Sigmoid colon (tissue), 7 donors: ENCODE data around the gene MELTF. TPM values are rescaled to one million over a fixed set of nuclear protein-coding genes. Genes with fewer than 3 reads are reported as not detected.

Source experiments
- DNase-seq: peaks from one replicate; pipeline ENCODE4 v3.0.0-alpha.2; 2019
- H3K27ac ChIP-seq, 4 donors: fragments of 200-600 bp; sonication (generic); one replicate each; pipeline ENCODE4 v1.5.1; 2016 to 2019; ENCODE audit warnings: mild to moderate bottlenecking in 1 of 4
- H3K27me3 ChIP-seq, 3 donors: fragments of 200-600 bp; sonication (generic); one replicate each; pipeline ENCODE4 v1.5.1; 2019; ENCODE audit warnings: mild to moderate bottlenecking in 1 of 3
- H3K36me3 ChIP-seq, 4 donors: fragments of 200-600 bp; sonication (generic); one replicate each; pipeline ENCODE4 v1.5.1; 2016 to 2019
- H3K4me1 ChIP-seq, 4 donors: fragments of 200-600 bp; sonication (generic); one replicate each; pipeline ENCODE4 v1.5.1; 2017 to 2019
- H3K4me3 ChIP-seq, 4 donors: fragments of 200-600 bp; sonication (generic); one replicate each; pipeline ENCODE4 v1.5.1; 2017 to 2019; ENCODE audit warnings: mild to moderate bottlenecking in 2 of 4, moderate library complexity in 1 of 4
- H3K9me3 ChIP-seq, 4 donors: fragments of 200-600 bp in 3 of 4; sonication (generic) in 3 of 4; one replicate each; pipeline versions ENCODE4 v1.5.1 to v1.6.1; 2013 to 2019
- CTCF ChIP-seq, 4 experiments: fragments of 450-650 bp in 3 of 4; fragments of 200-600 bp in 1 of 4; IDR thresholded peaks; one replicate each; pipeline ENCODE4 v1.5.1; 2016 to 2019; ENCODE audit warnings: antibody characterized with exemption in 4 of 4, mild to moderate bottlenecking in 3 of 4, moderate library complexity in 2 of 4
- EP300 ChIP-seq, 4 donors: sonication (generic); formaldehyde crosslinking; IDR thresholded peaks; one replicate each; pipeline ENCODE4 v1.6.1; 2017; ENCODE audit warnings: antibody characterized with exemption in 4 of 4
- POLR2A ChIP-seq, 2 donors: fragments of 450-650 bp; IDR thresholded peaks; one replicate each; pipeline ENCODE4 v1.6.1; 2016; ENCODE audit warnings: antibody characterized with exemption in 2 of 2, mild to moderate bottlenecking in 2 of 2, moderate library complexity in 2 of 2
- POLR2AphosphoS5 ChIP-seq, 4 donors: sonication (generic); formaldehyde crosslinking; IDR thresholded peaks; one replicate each; pipeline ENCODE4 v1.6.1; 2017; ENCODE audit warnings: antibody characterized with exemption in 4 of 4
- WGBS, 2 donors: extraction: QIAGEN DNeasy Blood & Tissue Kit; methylation state at CpG; one replicate each; pipeline ENCODE4 v1.1.7; 2013; 5-methylcytosine and 5-hydroxymethylcytosine counted together
- intact Hi-C: fragments of 100-400 bp; cut with DNase I; formaldehyde crosslinking; loops from one replicate; pipeline ENCODE4 v1.15.1; 2023
- polyA plus RNA-seq, 3 donors: library from polyadenylated mRNA; stranded (reverse); fragments of 200-250 nt; gene quantifications; one replicate each; pipeline ENCODE4 v1.2.3, GENCODE V29; 2013
- total RNA-seq, 4 donors: library from RNA; depleted of rRNA; stranded (reverse); fragments of >200 nt; gene quantifications; one replicate each; pipeline ENCODE4 v1.1.0, GENCODE V29; 2016
- donor health status: healthy with polysubstance abuse.
- donor health status: Bipolar disorder and iron deficiency.
- donor health status: healthy.

The MELTF gene
- total and polyA plus RNA-seq, 7 donors: 0.92 to 9.6 (median 2.7) TPM

GRCh38 chr3:196975349-196975748, 54.3 kb downstream of the MELTF start:
- no peak for DNase-seq
- Histone ChIP-seq H3K4me3 (no peak overlapping the region), H3K27ac (no peak overlapping the region), H3K9me3 (no peaks in the 10 kb centered on the region), H3K36me3 (no peaks in the 10 kb centered on the region), H3K4me1 (peaks cover 0 to 8% (median 2%) of the 10 kb centered on the region in 4 donors), H3K27me3 (no peaks in the 10 kb centered on the region)
- intact Hi-C loops: no loop called here
- 72 to 81% methylated on average over 4 of the region's 4 CpGs for WGBS, 2 donors
- TF ChIP-seq CTCF (IDR thresholded peaks at IDR 0.05): no peak
- no peak for TF ChIP-seq POLR2A (IDR thresholded peaks at IDR 0.05)
- TF ChIP-seq EP300 (IDR thresholded peaks at IDR 0.05): no peak
- TF ChIP-seq POLR2AphosphoS5 (IDR thresholded peaks at IDR 0.05): no peak

GRCh38 chr3:196974661-196975060, 55.0 kb downstream of the MELTF start:
- 87 to 93% methylated on average over 5 of the region's 5 CpGs for WGBS, 2 donors
- H3K4me3 ChIP-seq: no peak overlapping the region
- H3K36me3 ChIP-seq: no peaks in the 10 kb centered on the region
- no peaks in the 10 kb centered on the region for H3K9me3 ChIP-seq
- H3K4me1 ChIP-seq: peaks cover 0 to 8% (median 2%) of the 10 kb centered on the region in 4 donors
- no peak overlapping the region for H3K27ac ChIP-seq
- H3K27me3 ChIP-seq: no peaks in the 10 kb centered on the region
- intact Hi-C loops: no loop called here
- DNase-seq: no peak
- TF ChIP-seq CTCF (IDR thresholded peaks at IDR 0.05) (no peak), EP300 (IDR thresholded peaks at IDR 0.05) (no peak), POLR2A (IDR thresholded peaks at IDR 0.05) (no peak), POLR2AphosphoS5 (IDR thresholded peaks at IDR 0.05) (no peak)

GRCh38 chr3:196971094-196971698, 58.4 kb downstream of the MELTF start:
- intact Hi-C loops: no loop called here
- WGBS, 2 donors: 80 to 83% methylated on average over 7 of the region's 7 CpGs
- Histone ChIP-seq H3K27ac (no peak overlapping the region), H3K4me1 (peaks cover 0 to 16% (median 11%) of the 10 kb centered on the region in 4 donors), H3K36me3 (no peaks in the 10 kb centered on the region), H3K27me3 (no peaks in the 10 kb centered on the region), H3K9me3 (no peaks in the 10 kb centered on the region), H3K4me3 (no peak overlapping the region)
- DNase-seq: no peak
- TF ChIP-seq EP300 (IDR thresholded peaks at IDR 0.05) (no peak), POLR2A (IDR thresholded peaks at IDR 0.05) (no peak), POLR2AphosphoS5 (IDR thresholded peaks at IDR 0.05) (no peak), CTCF (IDR thresholded peaks at IDR 0.05) (no peak)

- DNase-seq: no peak
- WGBS, 2 donors: 70 to 86% methylated on average over 15 of the region's 15 CpGs
- no peak overlapping the region for H3K4me3 ChIP-seq
- H3K27me3 ChIP-seq: no peaks in the 10 kb centered on the region
- no peaks in the 10 kb centered on the region for H3K9me3 ChIP-seq
- H3K27ac ChIP-seq: no peak overlapping the region
- peaks cover 0 to 16% (median 11%) of the 10 kb centered on the region in 4 donors for H3K4me1 ChIP-seq
- no peaks in the 10 kb centered on the region for H3K36me3 ChIP-seq
- TF ChIP-seq EP300 (IDR thresholded peaks at IDR 0.05) (no peak), POLR2AphosphoS5 (IDR thresholded peaks at IDR 0.05) (no peak), POLR2A (IDR thresholded peaks at IDR 0.05) (no peak), CTCF (IDR thresholded peaks at IDR 0.05) (no peak)
- intact Hi-C loops: loop anchor here (1.0 kb wide), 1 partner anchor 28 kb away; the partner anchor contains the start of gene NCBP2
Measured at GRCh38 chr3:196970547-196971093, 59.0 kb downstream of the MELTF start.
